Endodermal cell (in vitro differentiated cells): ENCODE data around the gene PLCB1. TPM values are rescaled to one million over a fixed set of nuclear protein-coding genes. Genes with fewer than 3 reads are reported as not detected.

ENCODE experiments used
- DNase-seq: peaks from one replicate; pipeline ENCODE4 v3.0.0-alpha.2; 2017
- H3K27ac ChIP-seq: 2 replicates; pipeline ENCODE4 v1.5.1; 2013; ENCODE audit warnings: mild to moderate bottlenecking, low read depth, low read length, moderate library complexity
- H3K27me3 ChIP-seq: 2 replicates; pipeline ENCODE4 v1.6.1; 2013; ENCODE audit warnings: mild to moderate bottlenecking, low read length, moderate library complexity; ENCODE audit not compliant: insufficient read depth, control insufficient read depth, poor library complexity, severe bottlenecking
- H3K36me3 ChIP-seq: 2 replicates; pipeline ENCODE4 v1.7.0; 2013; ENCODE audit warnings: mild to moderate bottlenecking, low read length, moderate library complexity; ENCODE audit not compliant: control insufficient read depth, insufficient read depth
- H3K4me1 ChIP-seq: one replicate; pipeline ENCODE4 v1.7.0; 2013; ENCODE audit warnings: low read length; ENCODE audit not compliant: control insufficient read depth, insufficient read depth
- H3K4me3 ChIP-seq: 2 replicates; pipeline ENCODE4 v1.5.1; 2013; ENCODE audit warnings: mild to moderate bottlenecking, low read length, moderate library complexity
- H3K9ac ChIP-seq: 2 replicates; pipeline ENCODE4 v1.6.1; 2013; ENCODE audit warnings: mild to moderate bottlenecking, low read length, moderate library complexity; ENCODE audit not compliant: poor library complexity, severe bottlenecking; ENCODE audit errors: extremely low read depth
- H3K9me3 ChIP-seq: 2 replicates; pipeline ENCODE4 v1.6.1; 2013; ENCODE audit warnings: mild to moderate bottlenecking, low read length, moderate library complexity; ENCODE audit not compliant: control insufficient read depth
- H3K27ac Mint-ChIP-seq: 2 replicates; pipeline ENCODE4 v1.8.0; 2020; ENCODE audit warnings: mixed read lengths
- H3K27me3 Mint-ChIP-seq: 2 replicates; pipeline ENCODE4 v1.8.0; 2021; ENCODE audit warnings: mild to moderate bottlenecking, mixed read lengths; ENCODE audit not compliant: insufficient read depth
- H3K36me3 Mint-ChIP-seq: 2 replicates; pipeline ENCODE4 v1.8.0; 2020; ENCODE audit warnings: low read depth, mixed read lengths
- H3K4me1 Mint-ChIP-seq: 2 replicates; pipeline ENCODE4 v1.8.0; 2020; ENCODE audit warnings: mixed read lengths
- H3K4me3 Mint-ChIP-seq: 2 replicates; pipeline ENCODE4 v1.8.0; 2020; ENCODE audit warnings: mild to moderate bottlenecking, moderate library complexity, mixed read lengths
- H3K9me3 Mint-ChIP-seq: 2 replicates; pipeline ENCODE4 v1.8.0; 2020; ENCODE audit warnings: mild to moderate bottlenecking, mixed read lengths
- WGBS, 2 experiments: methylation state at CpG; one replicate each; pipeline versions ENCODE4 v1.1.5 to v1.1.7; 2013; ENCODE audit warnings: missing lambda C conversion rate in 2 of 2, mixed read lengths in 1 of 2; ENCODE audit not compliant: insufficient coverage in 1 of 2, insufficient read length in 1 of 2; 5-methylcytosine and 5-hydroxymethylcytosine counted together
- total RNA-seq, 2 donors: library from RNA; stranded (reverse); fragmentation: NEBNext Ultra II Directional in 1 of 2; extraction: Animal tissue kit (Norgen Biotek cat#: 25700) in 1 of 2; gene quantifications; 2 replicates in 1 of 2; 3 replicates in 1 of 2; pipeline ENCODE4 v1.2.1, GENCODE V29; 2021
- TF ChIP-seq, protein P1 (sequence below): fragments of 200-600 bp; sonication (generic); conservative IDR thresholded peaks from 2 replicates; pipeline ENCODE4 v1.5.0; 2021; ENCODE audit warnings: antibody characterized with exemption, mild to moderate bottlenecking

PLCB1 gene
- total RNA-seq, 2 donors from 2014 or later, result 15.3 to 16.5 TPM

GRCh38 chr20:8094415-8094818, 37.6 kb upstream of the PLCB1 start:
- no peaks in the 10 kb centered on the region for H3K9me3 ChIP-seq
- no peak for DNase-seq
- H3K27me3 Mint-ChIP-seq, result peaks cover 2% of the 10 kb centered on the region
- no peak overlapping the region for H3K4me3 ChIP-seq
- H3K9me3 Mint-ChIP-seq, result no peaks in the 10 kb centered on the region
- H3K4me3 Mint-ChIP-seq, result no peak overlapping the region
- H3K27ac ChIP-seq, result no peak overlapping the region
- no peak overlapping the region for H3K27ac Mint-ChIP-seq
- H3K36me3 Mint-ChIP-seq, result no peaks in the 10 kb centered on the region
- H3K4me1 ChIP-seq, result no peaks in the 10 kb centered on the region
- H3K4me1 Mint-ChIP-seq, result peaks cover 19% of the 10 kb centered on the region
- H3K9ac ChIP-seq, result no peak overlapping the region
- TF ChIP-seq, protein P1, sequence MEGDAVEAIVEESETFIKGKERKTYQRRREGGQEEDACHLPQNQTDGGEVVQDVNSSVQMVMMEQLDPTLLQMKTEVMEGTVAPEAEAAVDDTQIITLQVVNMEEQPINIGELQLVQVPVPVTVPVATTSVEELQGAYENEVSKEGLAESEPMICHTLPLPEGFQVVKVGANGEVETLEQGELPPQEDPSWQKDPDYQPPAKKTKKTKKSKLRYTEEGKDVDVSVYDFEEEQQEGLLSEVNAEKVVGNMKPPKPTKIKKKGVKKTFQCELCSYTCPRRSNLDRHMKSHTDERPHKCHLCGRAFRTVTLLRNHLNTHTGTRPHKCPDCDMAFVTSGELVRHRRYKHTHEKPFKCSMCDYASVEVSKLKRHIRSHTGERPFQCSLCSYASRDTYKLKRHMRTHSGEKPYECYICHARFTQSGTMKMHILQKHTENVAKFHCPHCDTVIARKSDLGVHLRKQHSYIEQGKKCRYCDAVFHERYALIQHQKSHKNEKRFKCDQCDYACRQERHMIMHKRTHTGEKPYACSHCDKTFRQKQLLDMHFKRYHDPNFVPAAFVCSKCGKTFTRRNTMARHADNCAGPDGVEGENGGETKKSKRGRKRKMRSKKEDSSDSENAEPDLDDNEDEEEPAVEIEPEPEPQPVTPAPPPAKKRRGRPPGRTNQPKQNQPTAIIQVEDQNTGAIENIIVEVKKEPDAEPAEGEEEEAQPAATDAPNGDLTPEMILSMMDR, result no peak
- 75 to 93% methylated on average over 1 of the region's 1 CpG for WGBS, 2 experiments
- H3K27me3 ChIP-seq, result no peaks in the 10 kb centered on the region
- H3K36me3 ChIP-seq, result no peaks in the 10 kb centered on the region

DNA sequence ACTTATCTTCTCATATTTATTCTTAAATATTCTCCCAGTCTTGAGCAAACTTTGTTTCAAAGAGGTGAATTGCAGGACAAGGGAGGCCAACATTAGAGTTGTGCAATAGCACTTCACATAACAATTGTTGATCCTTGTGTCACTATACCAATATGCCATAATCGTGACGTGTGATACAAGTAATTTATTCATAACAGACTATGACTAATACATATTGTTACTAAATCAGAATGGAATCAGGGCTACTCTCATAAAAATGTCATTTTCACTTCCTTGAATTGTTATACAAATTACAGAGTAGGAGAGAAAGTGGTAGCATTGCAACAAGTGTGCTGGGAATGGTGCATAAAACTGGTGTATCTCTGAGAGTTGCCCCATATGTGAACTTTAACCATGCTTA, 37.2 kb upstream of the PLCB1 start:
- Mint-ChIP-seq H3K4me1 (peaks cover 15% of the 10 kb centered on the region), H3K27me3 (peaks cover 3% of the 10 kb centered on the region), H3K36me3 (no peaks in the 10 kb centered on the region), H3K27ac (no peak overlapping the region), H3K9me3 (no peaks in the 10 kb centered on the region), H3K4me3 (no peak overlapping the region)
- no peak for DNase-seq
- TF ChIP-seq, protein P1, result no peak
- Histone ChIP-seq H3K9me3 (no peaks in the 10 kb centered on the region), H3K27me3 (no peaks in the 10 kb centered on the region), H3K27ac (no peak overlapping the region), H3K4me1 (no peaks in the 10 kb centered on the region), H3K4me3 (no peak overlapping the region), H3K9ac (no peak overlapping the region), H3K36me3 (no peaks in the 10 kb centered on the region)
- WGBS, 2 experiments, result 85% methylated on average over 2 of the region's 2 CpGs; no CpG with 5 or more reads in 1 of the 2 experiments

DNA sequence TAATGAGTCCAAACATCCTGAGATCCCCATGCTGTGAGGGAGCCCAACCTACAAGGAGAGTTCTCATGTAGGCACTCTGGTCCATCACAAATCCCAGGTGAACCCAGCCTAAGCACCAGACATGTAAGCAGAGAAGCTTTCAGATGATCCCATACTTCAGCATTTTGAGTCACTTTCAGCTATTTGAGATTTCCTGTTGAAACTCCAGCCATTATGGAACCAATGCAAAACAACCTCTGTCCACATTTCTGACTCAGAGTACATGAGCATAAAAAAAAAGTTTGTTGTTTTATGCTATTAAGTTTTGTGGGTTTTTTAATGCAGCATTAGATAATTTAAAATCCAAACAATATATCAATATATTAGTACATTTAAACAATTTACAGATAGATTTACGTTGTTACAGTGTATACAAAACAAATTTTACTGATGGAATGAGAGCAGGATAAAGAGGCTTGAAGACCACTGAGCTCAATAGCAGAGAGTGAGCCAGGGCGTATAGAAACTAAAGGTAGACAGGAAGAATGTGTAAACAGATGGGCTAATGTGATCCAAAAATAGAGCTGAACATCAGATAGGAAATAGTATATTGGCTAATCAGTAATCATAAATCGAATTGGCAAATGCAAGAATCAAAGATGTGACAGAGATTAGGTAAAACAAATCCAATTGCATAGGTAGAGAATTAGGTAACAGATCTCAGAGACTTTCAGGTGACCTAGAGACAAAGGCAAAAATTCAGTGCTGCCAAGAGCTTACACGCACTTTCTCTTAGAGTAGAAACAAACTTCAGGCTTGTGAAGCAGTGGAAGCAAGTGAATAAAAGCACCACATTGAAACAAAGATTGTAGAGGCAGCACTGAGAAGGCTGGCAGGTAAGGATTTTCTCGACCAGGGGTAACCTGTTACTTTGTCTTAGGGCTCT, 36.2 kb upstream of the PLCB1 start:
- DNase-seq, result no peak
- H3K27me3 Mint-ChIP-seq, result peaks cover 8% of the 10 kb centered on the region
- Histone ChIP-seq H3K27ac (no peak overlapping the region), H3K36me3 (no peaks in the 10 kb centered on the region), H3K4me3 (no peak overlapping the region), H3K27me3 (no peaks in the 10 kb centered on the region), H3K9me3 (no peaks in the 10 kb centered on the region), H3K4me1 (no peaks in the 10 kb centered on the region), H3K9ac (no peak overlapping the region)
- TF ChIP-seq, protein P1, result no peak
- no peak overlapping the region for H3K4me3 Mint-ChIP-seq
- no peaks in the 10 kb centered on the region for H3K9me3 Mint-ChIP-seq
- 87 to 93% methylated on average over 3 to 5 of the region's 5 CpGs for WGBS, 2 experiments
- H3K27ac Mint-ChIP-seq, result no peak overlapping the region
- H3K36me3 Mint-ChIP-seq, result no peaks in the 10 kb centered on the region
- peaks cover 12% of the 10 kb centered on the region for H3K4me1 Mint-ChIP-seq
